SK-N-SH treated with all-trans-retinoic acid at 6 μM for 48 hours (cell line): ENCODE results near the gene PLXND1.

Source experiments
- ATAC-seq: fragments of 200-7000 bp; cut with Tn5 transposase; 3 replicates; pipeline ENCODE4 v1.9.1; 2020; ENCODE audit warnings: mild to moderate bottlenecking, moderate library complexity
- ARNTL ChIP-seq: fragments of 450-650 bp; formaldehyde crosslinking; IDR thresholded peaks from 2 replicates; pipeline ENCODE4 v1.5.0; 2020; ENCODE audit warnings: low read depth, mild to moderate bottlenecking, moderate library complexity, borderline replicate concordance
- BACH2 ChIP-seq: fragments of 250-450 bp; sonication (Bioruptor Pico); IDR thresholded peaks from 2 replicates; pipeline ENCODE4 v1.9.0; 2021; ENCODE audit warnings: mild to moderate bottlenecking, borderline replicate concordance
- CREB5 ChIP-seq: fragments of 250-450 bp; sonication (Bioruptor Pico); IDR thresholded peaks from 2 replicates; pipeline ENCODE4 v1.5.1; 2020; ENCODE audit warnings: low read depth, mild to moderate bottlenecking, moderate library complexity
- CSDC2 ChIP-seq: fragments of 250-450 bp; sonication (Bioruptor Pico); IDR thresholded peaks from 2 replicates; pipeline ENCODE4 v1.5.0; 2020; ENCODE audit warnings: mild to moderate bottlenecking, moderate library complexity
- CSRNP3 ChIP-seq: fragments of 250-450 bp; sonication (Bioruptor Pico); IDR thresholded peaks from 2 replicates; pipeline ENCODE4 v1.5.1; 2021; ENCODE audit warnings: mild to moderate bottlenecking, moderate library complexity
- ESRRG ChIP-seq: fragments of 250-450 bp; sonication (Bioruptor Pico); IDR thresholded peaks from 2 replicates; pipeline ENCODE4 v1.6.1; 2021; ENCODE audit warnings: mild to moderate bottlenecking
- GLIS3 ChIP-seq: fragments of 250-450 bp; sonication (Bioruptor Pico); IDR thresholded peaks from 2 replicates; pipeline ENCODE4 v1.5.0; 2020; ENCODE audit warnings: mild to moderate bottlenecking, moderate library complexity
- ISL1 ChIP-seq: fragments of 250-450 bp; sonication (Bioruptor Pico); IDR thresholded peaks from 2 replicates; pipeline ENCODE4 v2.1.2; 2022; ENCODE audit warnings: mild to moderate bottlenecking, moderate library complexity
- OSR1 ChIP-seq: fragments of 250-450 bp; sonication (Bioruptor Pico); IDR thresholded peaks from 2 replicates; pipeline ENCODE4 v1.8.0; 2022; ENCODE audit warnings: moderate library complexity, mild to moderate bottlenecking, inconsistent platforms
- PATZ1 ChIP-seq: fragments of 250-450 bp; sonication (Bioruptor Pico); IDR thresholded peaks from 2 replicates; pipeline ENCODE4 v1.8.0; 2020; ENCODE audit warnings: mild to moderate bottlenecking, moderate library complexity, borderline replicate concordance
- POU6F1 ChIP-seq: fragments of 250-450 bp; sonication (Bioruptor Pico); IDR thresholded peaks from 2 replicates; pipeline ENCODE4 v1.8.0; 2021; ENCODE audit warnings: low read depth, mild to moderate bottlenecking, moderate library complexity, borderline replicate concordance
- RARB ChIP-seq: fragments of 250-450 bp; sonication (Bioruptor Pico); IDR thresholded peaks from 2 replicates; pipeline ENCODE4 v1.8.0; 2021; ENCODE audit warnings: mild to moderate bottlenecking, moderate library complexity
- TOX ChIP-seq: fragments of 250-450 bp; sonication (Bioruptor Pico); IDR thresholded peaks from 2 replicates; pipeline ENCODE4 v1.8.0; 2021; ENCODE audit warnings: mild to moderate bottlenecking, moderate library complexity, borderline replicate concordance
- TSHZ2 ChIP-seq: fragments of 250-450 bp; sonication (Bioruptor Pico); IDR thresholded peaks from 2 replicates; pipeline ENCODE4 v1.5.0; 2020; ENCODE audit warnings: mild to moderate bottlenecking, moderate library complexity
- ZC3H10 ChIP-seq: fragments of 250-450 bp; sonication (Bioruptor Pico); IDR thresholded peaks from 2 replicates; pipeline ENCODE4 v1.5.1; 2021; ENCODE audit warnings: mild to moderate bottlenecking, moderate library complexity
- ZFP3 ChIP-seq: fragments of 250-450 bp; sonication (Bioruptor Pico); IDR thresholded peaks from 2 replicates; pipeline ENCODE4 v1.5.0; 2020; ENCODE audit warnings: mild to moderate bottlenecking, moderate library complexity
- ZNF565 ChIP-seq: fragments of 450-650 bp; formaldehyde crosslinking; conservative IDR thresholded peaks from 2 replicates; pipeline ENCODE4 v1.5.0; 2020; ENCODE audit warnings: low read depth, mild to moderate bottlenecking, moderate library complexity
- ZNF70 ChIP-seq: fragments of 450-650 bp; formaldehyde crosslinking; IDR thresholded peaks from 2 replicates; pipeline ENCODE4 v1.5.0; 2020; ENCODE audit warnings: mild to moderate bottlenecking, moderate library complexity
- ZNF8 ChIP-seq: fragments of 450-650 bp; formaldehyde crosslinking; IDR thresholded peaks from 2 replicates; pipeline ENCODE4 v1.5.0; 2020; ENCODE audit warnings: mild to moderate bottlenecking, moderate library complexity

PLXND1 gene

GRCh38 chr3:129591932-129592331 is 14.5 kb downstream of the PLXND1 start:
- no peak for ATAC-seq

GRCh38 chr3:129590215-129590614 is 16.3 kb downstream of the PLXND1 start:
- ATAC-seq = no peak
- TF ChIP-seq ZC3H10 (CRISPR knock-in tag) = no peak
- TF ChIP-seq ZNF70 (CRISPR knock-in tag) = no peak
- no peak for TF ChIP-seq TSHZ2 (CRISPR knock-in tag)
- TF ChIP-seq ESRRG (CRISPR knock-in tag) = no peak
- no peak for TF ChIP-seq BACH2
- no peak for TF ChIP-seq POU6F1 (CRISPR knock-in tag)
- TF ChIP-seq GLIS3 (CRISPR knock-in tag) = no peak
- TF ChIP-seq, all 23 proteins: peak for 0

More at GRCh38 chr3:129591932-129592331, 14.5 kb downstream of the PLXND1 start:
- TF ChIP-seq ISL1 (CRISPR knock-in tag) = no peak
- no peak for TF ChIP-seq CREB5
- TF ChIP-seq BACH2 = no peak
- TF ChIP-seq ZNF565 (CRISPR knock-in tag) = no peak
- TF ChIP-seq CSDC2 (CRISPR knock-in tag) = no peak
- TF ChIP-seq TOX (CRISPR knock-in tag) = no peak

- no peak for TF ChIP-seq ZNF70 (CRISPR knock-in tag)
- TF ChIP-seq ESRRG (CRISPR knock-in tag) = no peak
- no peak for TF ChIP-seq CREB5
- no peak for TF ChIP-seq ZNF565 (CRISPR knock-in tag)
- no peak for TF ChIP-seq GLIS3 (CRISPR knock-in tag)
- TF ChIP-seq CSRNP3 (CRISPR knock-in tag) = no peak
- TF ChIP-seq OSR1 = no peak
- no peak for TF ChIP-seq RARB (CRISPR knock-in tag)
- no peak for TF ChIP-seq ZC3H10 (CRISPR knock-in tag)
- TF ChIP-seq BACH2 = no peak
- TF ChIP-seq PATZ1 = no peak
- no peak for TF ChIP-seq TSHZ2 (CRISPR knock-in tag)
- TF ChIP-seq ARNTL = no peak
- no peak for TF ChIP-seq ZFP3
- TF ChIP-seq CSDC2 (CRISPR knock-in tag) = no peak
- TF ChIP-seq ZNF8 (CRISPR knock-in tag) = no peak
- ATAC-seq = no peak; the same call in 2 of the 3 replicates
These were observed 18.8 kb downstream of the PLXND1 start for GRCh38 chr3:129587566-129588210.
